T-helper 1 cell treated with Interleukin-12 subunit alpha and Interleukin-12 subunit beta and Interleukin-4 antibody, amounts not matched to agents 30 μg/mL and 1 μg/mL, for 36 hours (primary cell): ENCODE measurements around the gene RCOR2.
A peak's percentile ranks its signal among the peaks of the same experiment; 100 is the strongest.
"Not testable (repeated sequence)": the region's sequence is repeated elsewhere in the genome, so short reads cannot be mapped to it uniquely, and the experiment has no call there.

Experiments
- H3K27ac Mint-ChIP-seq: one replicate; pipeline ENCODE4 v1.8.0; 2021; ENCODE audit warnings: mild to moderate bottlenecking, mixed read lengths
- H3K27me3 Mint-ChIP-seq: one replicate; pipeline ENCODE4 v1.8.0; 2021; ENCODE audit warnings: low read depth, mixed read lengths
- H3K36me3 Mint-ChIP-seq: one replicate; pipeline ENCODE4 v1.8.0; 2021; ENCODE audit warnings: low read depth, mixed read lengths
- H3K4me1 Mint-ChIP-seq: one replicate; pipeline ENCODE4 v1.8.0; 2021; ENCODE audit warnings: low read depth, mixed read lengths
- H3K4me3 Mint-ChIP-seq: one replicate; pipeline ENCODE4 v1.8.0; 2021; ENCODE audit warnings: mild to moderate bottlenecking, moderate library complexity, mixed read lengths
- H3K9me3 Mint-ChIP-seq: one replicate; pipeline ENCODE4 v1.8.0; 2021; ENCODE audit warnings: mixed read lengths

RCOR2 gene

DNA sequence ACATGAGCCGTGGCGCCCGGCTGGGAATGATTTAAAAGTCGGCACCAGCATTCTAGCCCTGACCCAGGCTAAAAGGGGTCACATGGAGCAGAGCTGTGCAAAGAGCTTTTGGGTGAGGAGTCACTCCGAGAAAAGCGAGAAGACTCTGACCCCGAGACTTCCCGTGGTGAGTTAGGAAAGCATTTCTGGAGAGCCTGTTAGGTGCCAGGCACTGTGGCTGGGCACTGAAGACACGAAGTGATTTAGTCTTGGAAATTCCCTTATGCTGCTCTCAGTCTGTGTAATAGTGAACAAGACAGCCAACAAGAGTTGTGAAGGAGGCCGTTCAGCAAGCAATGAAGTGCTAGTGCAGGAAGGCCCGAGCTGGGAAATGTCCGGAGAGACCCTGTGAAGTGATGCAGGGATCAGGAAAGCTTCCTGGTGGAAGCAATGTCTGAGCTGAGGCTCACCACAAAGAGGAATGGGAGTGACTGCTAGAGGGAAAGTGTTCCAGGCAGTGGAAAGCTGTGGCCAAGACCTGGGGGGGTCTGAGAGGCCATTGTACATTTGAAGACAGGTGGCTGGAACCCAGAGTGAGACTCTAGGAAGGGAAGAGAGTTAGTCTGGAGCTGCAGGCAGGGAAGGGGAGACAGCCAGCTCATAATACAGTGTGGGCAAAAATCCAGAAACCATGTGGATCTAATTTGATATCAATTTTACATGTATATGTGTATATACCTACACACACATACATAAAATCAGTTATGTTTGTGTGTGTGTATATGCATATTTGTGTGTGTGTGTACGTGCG is 46.4 kb downstream of the RCOR2 start:
- Mint-ChIP-seq H3K27me3 (no peaks in the 10 kb centered on the region), H3K36me3 (peaks cover 29% of the 10 kb centered on the region)

DNA sequence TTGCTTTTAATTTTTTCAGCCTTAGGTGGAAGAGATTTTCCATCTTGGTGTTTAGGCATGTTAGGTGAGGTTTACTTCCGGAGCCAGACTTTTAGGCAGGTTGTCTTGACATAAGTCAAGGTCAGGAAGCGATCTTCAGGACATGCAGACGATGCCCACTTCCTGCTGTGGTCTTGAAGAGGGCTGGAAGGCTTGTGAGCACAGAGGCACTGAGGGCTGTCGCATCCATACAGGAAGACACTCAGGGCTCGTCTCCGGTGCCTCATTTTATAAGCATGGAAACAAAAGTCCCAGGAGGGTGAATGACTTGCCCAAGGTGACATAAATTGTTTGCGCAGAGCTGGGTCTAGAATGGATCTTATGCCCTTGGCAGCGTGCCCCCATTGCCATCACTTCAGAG is 47.3 kb downstream of the RCOR2 start:
- H3K9me3 Mint-ChIP-seq, result no peaks in the 10 kb centered on the region
- H3K36me3 Mint-ChIP-seq, result peaks cover 31% of the 10 kb centered on the region
- peaks cover 71% of the 10 kb centered on the region for H3K4me1 Mint-ChIP-seq
- H3K27me3 Mint-ChIP-seq, result no peaks in the 10 kb centered on the region
- H3K27ac Mint-ChIP-seq, result peak overlapping the region; percentile 70
- H3K4me3 Mint-ChIP-seq, result peak overlapping the region; percentile 29

More for the DNA sequence above, 46.4 kb downstream of the RCOR2 start:
- H3K9me3 Mint-ChIP-seq, result no peaks in the 10 kb centered on the region
- H3K4me1 Mint-ChIP-seq, result peaks cover 64% of the 10 kb centered on the region
- no peak overlapping the region for H3K4me3 Mint-ChIP-seq
- peak overlapping the region; percentile 68 for H3K27ac Mint-ChIP-seq

DNA sequence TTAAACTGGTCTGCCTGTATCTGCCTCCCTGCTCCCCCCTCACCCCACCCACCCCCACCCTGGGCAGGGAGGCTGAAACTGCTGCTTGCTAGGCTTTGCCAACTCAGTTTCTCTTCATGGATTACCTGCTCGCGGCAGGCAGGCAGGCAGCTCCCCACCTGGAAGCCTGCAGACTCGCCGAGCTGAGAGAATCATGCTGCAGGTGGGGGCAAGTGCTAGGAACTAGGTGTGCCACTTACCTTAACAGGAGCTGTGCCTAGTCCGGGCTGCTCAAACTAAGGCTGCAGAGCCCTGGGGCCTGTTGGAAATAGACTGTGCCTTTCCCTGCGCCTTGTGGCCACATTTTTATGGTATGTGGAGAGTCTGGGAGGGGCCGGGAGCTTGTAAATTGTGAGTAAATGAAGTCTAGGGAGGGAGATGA is 47.8 kb downstream of the RCOR2 start:
- Mint-ChIP-seq H3K36me3 (peaks cover 31% of the 10 kb centered on the region), H3K4me3 (peak overlapping the region; percentile 29), H3K27me3 (no peaks in the 10 kb centered on the region), H3K9me3 (no peaks in the 10 kb centered on the region), H3K27ac (peak overlapping the region; percentile 70), H3K4me1 (peaks cover 67% of the 10 kb centered on the region)

DNA sequence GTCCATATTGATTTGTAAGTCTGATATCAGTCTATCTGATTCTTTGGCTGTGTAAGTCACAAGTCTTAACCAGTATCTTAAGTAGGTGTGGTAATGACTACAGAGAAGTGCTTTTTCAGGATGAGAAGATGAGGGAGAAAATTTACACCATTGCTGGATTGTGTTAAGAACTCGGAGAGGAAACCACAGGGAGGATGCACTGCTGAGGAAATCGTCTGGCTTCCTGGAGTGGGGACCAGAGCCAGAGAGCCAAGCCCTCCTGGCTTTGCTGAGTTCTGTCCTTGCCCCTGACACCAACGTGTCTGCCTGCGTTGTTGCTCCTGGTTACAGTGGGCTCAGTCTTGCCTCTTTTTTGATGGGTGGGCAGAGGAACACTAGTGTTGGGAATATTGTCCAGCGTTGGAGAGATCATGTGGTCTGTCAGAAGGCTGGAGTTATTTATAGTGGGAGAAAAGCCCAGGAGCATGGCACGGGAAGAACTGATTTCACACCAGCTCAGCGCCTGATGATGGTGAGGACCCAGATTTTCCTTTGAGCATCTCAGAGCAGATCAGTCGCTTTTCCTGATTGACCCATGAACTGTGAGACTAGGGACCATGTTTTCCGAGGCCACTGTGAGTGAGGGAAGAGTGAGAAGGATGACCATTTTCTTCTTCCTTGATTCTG is 48.4 kb downstream of the RCOR2 start:
- no peaks in the 10 kb centered on the region for H3K27me3 Mint-ChIP-seq
- no peak overlapping the region for H3K4me3 Mint-ChIP-seq
- no peaks in the 10 kb centered on the region for H3K9me3 Mint-ChIP-seq
- H3K36me3 Mint-ChIP-seq, result peaks cover 29% of the 10 kb centered on the region
- no peak overlapping the region for H3K27ac Mint-ChIP-seq
- H3K4me1 Mint-ChIP-seq, result peaks cover 65% of the 10 kb centered on the region

DNA sequence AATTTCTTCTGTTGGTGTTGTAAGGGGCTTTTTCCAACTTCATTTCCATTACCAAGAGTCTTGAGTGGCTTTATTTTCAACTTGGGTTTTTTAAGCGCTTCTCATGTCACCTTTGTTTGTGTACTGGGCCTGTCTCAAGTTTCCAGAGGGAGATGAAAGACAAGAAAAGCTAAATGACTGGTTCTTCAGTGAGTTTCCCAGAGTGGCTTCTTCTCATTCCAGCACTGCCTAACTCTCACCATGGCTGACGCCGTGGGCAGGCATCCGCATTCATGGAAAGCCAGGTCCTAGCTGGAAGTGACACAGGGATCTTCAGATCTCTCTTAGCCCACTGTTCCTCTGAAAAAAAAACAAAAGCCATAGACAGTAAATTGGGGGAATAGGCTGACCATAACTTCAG is 49.5 kb downstream of the RCOR2 start:
- Mint-ChIP-seq H3K4me1 (peaks cover 71% of the 10 kb centered on the region), H3K9me3 (no peaks in the 10 kb centered on the region), H3K4me3 (no peak overlapping the region), H3K27ac (no peak overlapping the region), H3K27me3 (no peaks in the 10 kb centered on the region), H3K36me3 (peaks cover 33% of the 10 kb centered on the region)

DNA sequence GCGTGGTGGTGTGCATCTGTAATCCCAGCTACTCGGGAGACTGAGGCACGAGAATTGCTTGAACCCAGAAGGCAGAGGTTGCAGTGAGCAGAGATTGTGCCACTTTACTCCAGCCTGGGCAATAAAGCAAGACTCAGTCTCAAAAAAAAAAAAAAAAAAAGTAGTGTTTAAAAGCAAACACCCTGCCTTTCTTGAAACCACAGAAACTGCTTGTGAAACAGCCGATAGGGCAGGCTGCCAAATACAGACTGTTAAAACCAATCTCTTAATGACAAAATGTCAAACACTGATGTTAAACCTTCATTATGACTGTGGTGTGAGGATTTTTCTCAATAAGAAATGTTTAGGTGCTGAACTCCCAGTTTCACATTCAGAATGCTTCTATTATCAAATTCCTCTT is 50.8 kb downstream of the RCOR2 start:
- Mint-ChIP-seq H3K9me3 (no peaks in the 10 kb centered on the region), H3K27ac (peak overlapping the region; percentile 68), H3K4me1 (peaks cover 67% of the 10 kb centered on the region), H3K27me3 (no peaks in the 10 kb centered on the region), H3K36me3 (peaks cover 33% of the 10 kb centered on the region), H3K4me3 (peak overlapping the region; percentile 32)

DNA sequence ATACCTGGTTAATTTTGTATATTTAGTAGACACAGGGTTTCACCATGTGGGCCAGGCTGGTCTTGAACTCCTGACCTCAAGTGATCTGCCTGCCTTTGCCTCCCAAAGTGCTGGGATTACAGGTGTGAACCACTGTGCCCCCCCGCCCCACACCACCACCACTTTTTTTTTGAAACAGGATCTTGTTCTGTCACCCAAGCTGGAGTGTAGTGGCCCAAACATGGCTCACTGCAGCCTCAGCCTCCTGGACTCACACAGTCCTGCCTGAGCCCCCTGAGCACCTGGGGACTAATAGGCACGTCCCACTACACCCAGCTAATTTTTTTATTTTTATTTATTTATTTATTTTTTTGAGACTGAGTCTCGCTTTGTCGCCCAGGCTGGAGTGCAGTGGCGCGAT is 53.3 kb downstream of the RCOR2 start:
- H3K4me3 Mint-ChIP-seq, H3K9me3 Mint-ChIP-seq: not testable (repeated sequence)

DNA sequence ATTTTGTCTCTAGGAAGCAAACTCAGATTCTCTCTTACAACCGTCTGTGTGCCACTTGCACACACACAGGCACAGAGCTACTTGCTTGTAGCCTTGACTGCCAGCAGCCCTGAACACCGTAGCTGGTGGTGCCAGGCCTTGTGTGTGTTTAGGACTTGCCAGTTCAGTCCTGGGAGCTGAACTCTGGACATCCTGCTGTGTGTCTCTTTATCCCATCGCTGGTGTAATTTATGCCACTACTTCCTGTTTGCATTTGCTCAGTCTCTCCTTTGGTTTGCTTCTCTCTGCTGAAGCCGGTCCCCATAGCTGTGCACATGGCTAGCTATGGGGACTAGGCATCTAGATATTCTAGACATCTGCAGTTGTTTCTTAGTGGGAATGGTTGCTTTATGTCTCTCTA is 54.0 kb downstream of the RCOR2 start:
- Mint-ChIP-seq H3K4me1 (peaks cover 40% of the 10 kb centered on the region), H3K27me3 (no peaks in the 10 kb centered on the region), H3K4me3 (peak overlapping the region; percentile 13)

More for the DNA sequence above, 53.3 kb downstream of the RCOR2 start:
- Mint-ChIP-seq H3K36me3 (peaks cover 27% of the 10 kb centered on the region), H3K4me1 (peaks cover 44% of the 10 kb centered on the region)
- H3K27me3 Mint-ChIP-seq, H3K27ac Mint-ChIP-seq: not testable (repeated sequence)

More for the DNA sequence above, 54.0 kb downstream of the RCOR2 start:
- H3K9me3 Mint-ChIP-seq, result no peaks in the 10 kb centered on the region
- peak overlapping the region; percentile 74 for H3K27ac Mint-ChIP-seq
- H3K36me3 Mint-ChIP-seq, result peaks cover 23% of the 10 kb centered on the region
